Stimulated activated CD4-positive, alpha-beta T cell treated with anti-CD3 and anti-CD28 coated beads, Interleukin-1b, Interleukin-23, amount 100 ng/mL, for 24 hours (primary cell): Measurements from ENCODE around the gene MEOX1.
"Not testable (repeated sequence)": the region's sequence is repeated elsewhere in the genome, so short reads cannot be mapped to it uniquely, and the experiment has no call there.

ENCODE experiments used
- DNase-seq, 4 experiments: peaks; one replicate each; pipeline ENCODE4 v3.0.0-alpha.2; 2020; ENCODE audit warnings: low read depth in 4 of 4, low spot score in 1 of 4

Gene MEOX1

GRCh38 chr17:43661699-43662412, at the start of gene MEOX1:
TSS of gene MEOX1 (minus strand) at chr17:43661922. CDS start at chr17:43661534, 388 bp downstream.
- DNase-seq, result peak in 1 of 4 experiments; percentile 23

GRCh38 chr17:43710101-43710500, 48.4 kb upstream of the MEOX1 start:
- no peak for DNase-seq

GRCh38 chr17:43709210-43709609, 47.5 kb upstream of the MEOX1 start:
- DNase-seq, result no peak

- no peak for DNase-seq
Measured at GRCh38 chr17:43707184-43707583, 45.5 kb upstream of the MEOX1 start.

GRCh38 chr17:43706235-43706634, 44.5 kb upstream of the MEOX1 start:
- no peak for DNase-seq

GRCh38 chr17:43703630-43704029, 41.9 kb upstream of the MEOX1 start:
- no peak for DNase-seq

GRCh38 chr17:43702637-43703036, 40.9 kb upstream of the MEOX1 start:
- no peak for DNase-seq

GRCh38 chr17:43701318-43701743, 39.6 kb upstream of the MEOX1 start:
- DNase-seq, result no peak

GRCh38 chr17:43699438-43699756, 37.7 kb upstream of the MEOX1 start:
- DNase-seq, result no peak

GRCh38 chr17:43698678-43699437, 37.1 kb upstream of the MEOX1 start:
- DNase-seq, result no peak

GRCh38 chr17:43697937-43698336, 36.2 kb upstream of the MEOX1 start:
- no peak for DNase-seq

GRCh38 chr17:43696891-43697290, 35.2 kb upstream of the MEOX1 start:
- no peak for DNase-seq

GRCh38 chr17:43695970-43696865, 34.5 kb upstream of the MEOX1 start:
- no peak for DNase-seq

- DNase-seq, result peak; percentile 44 to 67 (median 62)
Measured at GRCh38 chr17:43694081-43694870, 32.6 kb upstream of the MEOX1 start.

- no peak for DNase-seq
Measured at GRCh38 chr17:43691317-43691693, 29.6 kb upstream of the MEOX1 start.

GRCh38 chr17:43690624-43691316, 29.0 kb upstream of the MEOX1 start:
- DNase-seq, result no peak

- no peak for DNase-seq
Measured at GRCh38 chr17:43689814-43690213, 28.1 kb upstream of the MEOX1 start.

- no peak for DNase-seq
Measured at GRCh38 chr17:43689131-43689530, 27.4 kb upstream of the MEOX1 start.

GRCh38 chr17:43686957-43687356, 25.2 kb upstream of the MEOX1 start:
- DNase-seq, result not testable (repeated sequence)

GRCh38 chr17:43683928-43684653, 22.4 kb upstream of the MEOX1 start:
- DNase-seq, result no peak
